Pancreas (tissue), 10 donors: Measurements from ENCODE around the gene JAKMIP3. TPM values are rescaled to one million over a fixed set of nuclear protein-coding genes. Genes with fewer than 3 reads are reported as not detected.

Experiments
- ATAC-seq, 4 donors: fragments of 200-7000 bp; cut with Tn5 transposase; one replicate each; pipeline versions ENCODE4 v1.8.0 to v1.9.1; 2020; ENCODE audit warnings: mild to moderate bottlenecking in 4 of 4, moderate library complexity in 4 of 4
- DNase-seq, 6 donors: peaks; one replicate each; pipeline ENCODE4 v3.0.0-alpha.2; 2020
- FAIRE-seq: peaks from 2 replicates; lab custom pipeline; 2012; peaks lifted over from hg19 to GRCh38; lab: Jason Lieb, UNC
- H3K27ac ChIP-seq, 4 donors: fragments of 200-600 bp; sonication (generic); 1 replicate in 3 of 4; 2 replicates in 1 of 4; pipeline versions ENCODE4 v1.5.0 to v1.8.0; 2020
- H3K27me3 ChIP-seq, 4 donors: fragments of 200-600 bp; one replicate each; pipeline ENCODE4 v1.8.0; 2021
- H3K36me3 ChIP-seq, 3 donors: fragments of 200-600 bp; sonication (generic) in 1 of 3; one replicate each; pipeline versions ENCODE4 v1.5.0 to v1.8.0; 2020 to 2021
- H3K4me1 ChIP-seq, 3 donors: fragments of 200-600 bp; one replicate each; pipeline ENCODE4 v1.8.0; 2021
- H3K4me3 ChIP-seq, 4 donors: fragments of 200-600 bp; sonication (generic) in 2 of 4; one replicate each; pipeline versions ENCODE4 v1.5.0 to v1.8.0; 2020 to 2021
- H3K9me3 ChIP-seq, 4 donors: fragments of 200-600 bp; one replicate each; pipeline ENCODE4 v1.8.0; 2021
- WGBS, 2 donors: extraction: QIAGEN DNeasy Blood & Tissue Kit; methylation state at CpG; one replicate each; pipeline ENCODE4 v1.1.7; 2013; 5-methylcytosine and 5-hydroxymethylcytosine counted together
- intact Hi-C, 3 donors: fragments of 100-400 bp; cut with DNase I; formaldehyde crosslinking; loops; one replicate each; pipeline versions ENCODE4 v1.11.1 to v1.14.2; 2022
- polyA plus RNA-seq, 2 donors: library from polyadenylated mRNA; stranded (reverse); fragments of 200-250 nt; gene quantifications; one replicate each; pipeline ENCODE4 v1.2.3, GENCODE V29; 2013
- total RNA-seq, 6 donors: library from RNA; stranded (reverse); fragmentation: NEBNext Ultra II Directional in 4 of 6; extraction: Animal tissue kit (Norgen Biotek cat#: 25700) in 4 of 6; gene quantifications; one replicate each; pipeline versions ENCODE4 v1.2.1 to v1.2.4, GENCODE V29; 2021 to 2023
- TF ChIP-seq, protein P1 (sequence below), 4 donors: fragments of 200-600 bp; sonication (generic) in 3 of 4; IDR thresholded peaks; one replicate each; pipeline versions ENCODE4 v1.5.0 to v1.8.0; 2021; ENCODE audit warnings: antibody characterized with exemption in 4 of 4
- donor health status: healthy with polysubstance abuse.
- donor health status: DM: no; HTN: no; CAD: no; lungs with moderate emphysema.
- donor health status: DM: no; HTN: no; CAD: no.
- donor health status: control.
- donor health status: control.
- donor health status: Bipolar disorder and iron deficiency.
- donor health status: DM: yes; HTN: yes; CAD: no.
- donor health status: DM: no; HTN: no; CAD: no.
- donor health status: DM: no; HTN: no; CAD: no.
- donor health status: DM: yes; HTN: yes; CAD: no.

JAKMIP3 gene
- total and polyA plus RNA-seq, 8 donors: 0.19 to 1.4 (median 0.33) TPM

GRCh38 chr10:132021046-132021445, 44.7 kb upstream of the JAKMIP3 start:
- FAIRE-seq (no peak), ATAC-seq (no peak), DNase-seq (no peak)
- 90 to 92% methylated on average over 24 of the region's 24 CpGs for WGBS, 2 donors
- H3K27me3 ChIP-seq: peaks cover 0 to 5% (median 2%) of the 10 kb centered on the region in 4 donors
- no peaks in the 10 kb centered on the region for H3K36me3 ChIP-seq
- intact Hi-C loops: loop anchor here in 2 of 3 donors (5.0 kb wide), 2 partner anchors 129 to 134 kb away; no protein-coding TSS in a partner anchor
- H3K4me1 ChIP-seq: peaks cover 0 to 3% (median 0%) of the 10 kb centered on the region in 3 donors
- TF ChIP-seq, protein P1, sequence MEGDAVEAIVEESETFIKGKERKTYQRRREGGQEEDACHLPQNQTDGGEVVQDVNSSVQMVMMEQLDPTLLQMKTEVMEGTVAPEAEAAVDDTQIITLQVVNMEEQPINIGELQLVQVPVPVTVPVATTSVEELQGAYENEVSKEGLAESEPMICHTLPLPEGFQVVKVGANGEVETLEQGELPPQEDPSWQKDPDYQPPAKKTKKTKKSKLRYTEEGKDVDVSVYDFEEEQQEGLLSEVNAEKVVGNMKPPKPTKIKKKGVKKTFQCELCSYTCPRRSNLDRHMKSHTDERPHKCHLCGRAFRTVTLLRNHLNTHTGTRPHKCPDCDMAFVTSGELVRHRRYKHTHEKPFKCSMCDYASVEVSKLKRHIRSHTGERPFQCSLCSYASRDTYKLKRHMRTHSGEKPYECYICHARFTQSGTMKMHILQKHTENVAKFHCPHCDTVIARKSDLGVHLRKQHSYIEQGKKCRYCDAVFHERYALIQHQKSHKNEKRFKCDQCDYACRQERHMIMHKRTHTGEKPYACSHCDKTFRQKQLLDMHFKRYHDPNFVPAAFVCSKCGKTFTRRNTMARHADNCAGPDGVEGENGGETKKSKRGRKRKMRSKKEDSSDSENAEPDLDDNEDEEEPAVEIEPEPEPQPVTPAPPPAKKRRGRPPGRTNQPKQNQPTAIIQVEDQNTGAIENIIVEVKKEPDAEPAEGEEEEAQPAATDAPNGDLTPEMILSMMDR (IDR thresholded peaks at IDR 0.05): no peak
- no peak overlapping the region for H3K27ac ChIP-seq
- no peak overlapping the region for H3K4me3 ChIP-seq
- no peaks in the 10 kb centered on the region for H3K9me3 ChIP-seq

- DNase-seq: no peak
- WGBS, 2 donors: 77 to 83% methylated on average over 16 of the region's 16 CpGs
- FAIRE-seq: no peak
- H3K27ac ChIP-seq: no peak overlapping the region
- H3K27me3 ChIP-seq: peaks cover 0 to 5% (median 2%) of the 10 kb centered on the region in 4 donors
- H3K9me3 ChIP-seq: no peaks in the 10 kb centered on the region
- no peaks in the 10 kb centered on the region for H3K36me3 ChIP-seq
- no peak for ATAC-seq
- intact Hi-C loops: loop anchor here in 2 of 3 donors (5.0 kb wide), 2 partner anchors 129 to 134 kb away; no protein-coding TSS in a partner anchor
- TF ChIP-seq, protein P1 (IDR thresholded peaks at IDR 0.05): no peak
- no peak overlapping the region for H3K4me3 ChIP-seq
- peaks cover 0 to 3% (median 0%) of the 10 kb centered on the region in 3 donors for H3K4me1 ChIP-seq
Measured at GRCh38 chr10:132021504-132022143, 44.1 kb upstream of the JAKMIP3 start.

GRCh38 chr10:132022241-132022640, 43.5 kb upstream of the JAKMIP3 start:
- Histone ChIP-seq H3K4me1 (peaks cover 0 to 3% (median 0%) of the 10 kb centered on the region in 3 donors), H3K36me3 (no peaks in the 10 kb centered on the region), H3K4me3 (no peak overlapping the region), H3K9me3 (no peaks in the 10 kb centered on the region), H3K27me3 (peaks cover 0 to 5% (median 2%) of the 10 kb centered on the region in 4 donors), H3K27ac (no peak overlapping the region)
- DNase-seq: peak in 1 of 6 donors; percentile 63
- TF ChIP-seq, protein P1 (IDR thresholded peaks at IDR 0.05): no peak
- no peak for ATAC-seq
- WGBS, 2 donors: 82 to 94% methylated on average over 18 of the region's 18 CpGs
- intact Hi-C loops: loop anchor here in 2 of 3 donors (5.0 kb wide), 2 partner anchors 130 to 135 kb away; no protein-coding TSS in a partner anchor
- no peak for FAIRE-seq

GRCh38 chr10:132023092-132023811, 42.5 kb upstream of the JAKMIP3 start:
- FAIRE-seq (no peak), DNase-seq (peak; percentile 76 to 97 (median 89)), ATAC-seq (peak; percentile 91 to 99 (median 98))
- no peak overlapping the region for H3K27ac ChIP-seq
- TF ChIP-seq, protein P1 (IDR thresholded peaks at IDR 0.05): peak; percentile 75 to 95 (median 82)
- peak overlapping the region in 2 of 4 donors; percentile 28 to 50 for H3K4me3 ChIP-seq
- H3K9me3 ChIP-seq: no peaks in the 10 kb centered on the region
- no peaks in the 10 kb centered on the region for H3K36me3 ChIP-seq
- intact Hi-C loops: loop anchor here in 2 of 3 donors (5.0 kb wide), 2 partner anchors 131 to 136 kb away; no protein-coding TSS in a partner anchor
- WGBS, 2 donors: 6 to 8% methylated on average over 36 of the region's 36 CpGs
- H3K4me1 ChIP-seq: peaks cover 0 to 3% (median 0%) of the 10 kb centered on the region in 3 donors
- H3K27me3 ChIP-seq: peaks cover 0 to 5% (median 2%) of the 10 kb centered on the region in 4 donors
